ENCODE results near the gene SORCS2. TPM values are rescaled to one million over a fixed set of nuclear protein-coding genes. Genes with fewer than 3 reads are reported as not detected.

SORCS2 gene
- polyA plus RNA-seq, 1 donor (not counting 4 experiments of a cell fraction or from before 2014, with no cell fraction given), result 0.09 TPM

- Histone ChIP-seq H3K9me3 (ENCODE audit: control insufficient read depth, low read depth, low read length) (no peaks in the 10 kb centered on the region), H3K27ac (ENCODE audit: control insufficient read depth, insufficient read depth, low read length) (no peak overlapping the region), H3K4me1 (ENCODE audit: control insufficient read depth, extremely low read depth, insufficient read depth, low read length) (peaks cover 10% of the 10 kb centered on the region), H3K79me2 (ENCODE audit: control insufficient read depth, insufficient read depth, low read length) (no peaks in the 10 kb centered on the region), H3K9ac (ENCODE audit: control insufficient read depth, extremely low read depth, insufficient read depth, low read length) (no peak overlapping the region), H3K4me3 (ENCODE audit: control insufficient read depth in 2 of 3, extremely low read depth in 1 of 3, insufficient read depth in 2 of 3, low read depth in 1 of 3, low read length in 3 of 3) (no peak overlapping the region), H3K27me3 (ENCODE audit: control insufficient read depth, extremely low read depth, insufficient read depth, low read length) (no peaks in the 10 kb centered on the region), H3K4me2 (ENCODE audit: control insufficient read depth, extremely low read depth, insufficient read depth, low read depth, low read length) (no peak overlapping the region), H2AFZ (ENCODE audit: control insufficient read depth, low read length) (no peak overlapping the region), H3K9me1 (ENCODE audit: control insufficient read depth, extremely low read depth, insufficient read depth, low read length) (no peaks in the 10 kb centered on the region), H4K20me1 (ENCODE audit: control insufficient read depth, extremely low read depth, insufficient read depth, low read length) (no peaks in the 10 kb centered on the region), H3K36me3 (ENCODE audit: control insufficient read depth in 2 of 2, extremely low read depth in 1 of 2, insufficient read depth in 2 of 2, low read length in 2 of 2) (no peaks in the 10 kb centered on the region)
- FAIRE-seq, result no peak
- dilution Hi-C loops (cut with MboI; ENCODE audit: extremely low pct_ligation_motif_present, low sequenced_read_pairs), result no loop called here
- TF ChIP-seq EZH2 (IDR thresholded peaks at IDR 0.05; ENCODE audit: low read length) (no peak), CTCF (optimal IDR thresholded peaks at IDR 0.05 in 1 of 3, IDR thresholded peaks at IDR 0.05 in 1 of 3, conservative IDR thresholded peaks at IDR 0.05 in 1 of 3; ENCODE audit: extremely low read depth in 1 of 3, insufficient read depth in 2 of 3, low read length in 3 of 3) (no peak)
- DNase-seq (ENCODE audit: low read depth, low spot score), result peak; percentile 73
Measured at GRCh38 chr4:7677799-7678301, 485.5 kb downstream of the SORCS2 start.

GRCh38 chr4:7678318-7678852 is 486.0 kb downstream of the SORCS2 start:
- dilution Hi-C loops (cut with MboI; ENCODE audit: extremely low pct_ligation_motif_present, low sequenced_read_pairs), result no loop called here
- H3K36me3 ChIP-seq (ENCODE audit: control insufficient read depth in 2 of 2, extremely low read depth in 1 of 2, insufficient read depth in 2 of 2, low read length in 2 of 2), result no peaks in the 10 kb centered on the region
- H3K9me1 ChIP-seq (ENCODE audit: control insufficient read depth, extremely low read depth, insufficient read depth, low read length), result no peaks in the 10 kb centered on the region
- TF ChIP-seq CTCF (optimal IDR thresholded peaks at IDR 0.05 in 1 of 3, IDR thresholded peaks at IDR 0.05 in 1 of 3, conservative IDR thresholded peaks at IDR 0.05 in 1 of 3; ENCODE audit: extremely low read depth in 1 of 3, insufficient read depth in 2 of 3, low read length in 3 of 3) (no peak), EZH2 (IDR thresholded peaks at IDR 0.05; ENCODE audit: low read length) (no peak)
- no peak overlapping the region for H3K9ac ChIP-seq (ENCODE audit: control insufficient read depth, extremely low read depth, insufficient read depth, low read length)
- FAIRE-seq, result no peak
- H3K4me1 ChIP-seq (ENCODE audit: control insufficient read depth, extremely low read depth, insufficient read depth, low read length), result peaks cover 10% of the 10 kb centered on the region
- no peak overlapping the region for H3K27ac ChIP-seq (ENCODE audit: control insufficient read depth, insufficient read depth, low read length)
- H4K20me1 ChIP-seq (ENCODE audit: control insufficient read depth, extremely low read depth, insufficient read depth, low read length), result no peaks in the 10 kb centered on the region
- H3K4me2 ChIP-seq (ENCODE audit: control insufficient read depth, extremely low read depth, insufficient read depth, low read depth, low read length), result no peak overlapping the region
- no peak for DNase-seq (ENCODE audit: low read depth, low spot score)
- H3K79me2 ChIP-seq (ENCODE audit: control insufficient read depth, insufficient read depth, low read length), result no peaks in the 10 kb centered on the region
- no peaks in the 10 kb centered on the region for H3K27me3 ChIP-seq (ENCODE audit: control insufficient read depth, extremely low read depth, insufficient read depth, low read length)
- H2AFZ ChIP-seq (ENCODE audit: control insufficient read depth, low read length), result no peak overlapping the region
- no peaks in the 10 kb centered on the region for H3K9me3 ChIP-seq (ENCODE audit: control insufficient read depth, low read depth, low read length)
- H3K4me3 ChIP-seq (ENCODE audit: control insufficient read depth in 2 of 3, extremely low read depth in 1 of 3, insufficient read depth in 2 of 3, low read depth in 1 of 3, low read length in 3 of 3), result no peak overlapping the region

Measured in keratinocyte (primary cell).